Endothelial cell (in vitro differentiated cells): ENCODE data around the gene NR1H2. TPM values are rescaled to one million over a fixed set of nuclear protein-coding genes. Genes with fewer than 3 reads are reported as not detected.

Source experiments
- DNase-seq: peaks from one replicate; pipeline ENCODE4 v3.0.0; 2021; ENCODE audit warnings: low spot score
- H3K27ac Mint-ChIP-seq: one replicate; pipeline ENCODE4 v1.8.0; 2021; ENCODE audit warnings: mixed read lengths, inconsistent platforms; ENCODE audit not compliant: unreplicated experiment
- H3K27me3 Mint-ChIP-seq: one replicate; pipeline ENCODE4 v1.8.0; 2021; ENCODE audit warnings: mild to moderate bottlenecking, moderate library complexity, mixed read lengths, inconsistent platforms; ENCODE audit not compliant: unreplicated experiment
- H3K36me3 Mint-ChIP-seq: one replicate; pipeline ENCODE4 v1.8.0; 2021; ENCODE audit warnings: mild to moderate bottlenecking, low read depth, mixed read lengths, inconsistent platforms; ENCODE audit not compliant: unreplicated experiment
- H3K4me1 Mint-ChIP-seq: one replicate; pipeline ENCODE4 v1.8.0; 2021; ENCODE audit warnings: mild to moderate bottlenecking, mixed read lengths, inconsistent platforms; ENCODE audit not compliant: unreplicated experiment
- H3K4me3 Mint-ChIP-seq: one replicate; pipeline ENCODE4 v1.8.0; 2021; ENCODE audit warnings: mild to moderate bottlenecking, mixed read lengths, inconsistent platforms; ENCODE audit not compliant: unreplicated experiment
- H3K9me3 Mint-ChIP-seq: one replicate; pipeline ENCODE4 v1.8.0; 2021; ENCODE audit warnings: mixed read lengths, inconsistent platforms; ENCODE audit not compliant: unreplicated experiment
- total RNA-seq: library from RNA; stranded (reverse); fragmentation: NEBNext Ultra II Directional; extraction: Animal tissue kit (Norgen Biotek cat#: 25700); gene quantifications from one replicate; pipeline ENCODE4 v1.2.1, GENCODE V29; 2021; ENCODE audit not compliant: unreplicated experiment
- TF ChIP-seq, protein P1 (sequence below): fragments of 200-600 bp; sonication (generic); IDR thresholded peaks from one replicate; pipeline ENCODE4 v1.5.0; 2021; ENCODE audit warnings: antibody characterized with exemption; ENCODE audit not compliant: unreplicated experiment

Gene NR1H2
- total RNA-seq, 1 donor from 2014 or later = 21.6 TPM

DNA sequence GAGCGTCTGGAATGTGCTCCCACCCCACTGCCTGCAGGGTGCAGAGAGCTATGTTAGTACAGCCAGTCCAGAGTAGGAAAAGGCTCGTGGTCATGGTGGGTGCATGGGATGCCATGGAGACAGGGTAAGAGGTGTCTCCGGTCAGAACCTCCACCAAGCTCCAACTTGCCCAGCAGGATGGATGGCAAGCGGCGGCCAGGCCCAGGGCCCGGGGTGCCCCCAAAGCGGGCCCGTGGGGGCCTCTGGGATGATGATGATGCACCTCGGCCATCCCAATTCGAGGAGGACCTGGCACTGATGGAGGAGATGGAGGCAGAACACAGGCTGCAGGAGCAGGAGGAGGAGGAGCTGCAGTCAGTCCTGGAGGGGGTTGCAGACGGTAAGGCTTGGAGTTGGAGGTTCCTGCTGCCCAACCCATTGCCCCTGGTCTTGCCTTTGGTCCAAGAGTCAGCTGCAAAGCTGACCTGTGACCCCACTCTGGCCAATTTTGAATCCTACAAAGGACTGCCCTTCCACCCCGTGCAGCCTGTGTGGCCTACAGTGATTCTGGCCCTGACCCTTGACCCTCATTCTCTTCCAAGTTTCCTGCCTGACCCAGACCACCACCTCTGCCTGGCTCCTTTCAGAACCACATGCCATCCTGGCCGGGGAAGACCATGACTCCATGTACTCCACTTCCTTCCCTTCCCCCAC is 22.6 kb downstream of the NR1H2 start:
- H3K27me3 Mint-ChIP-seq = peaks cover 4% of the 10 kb centered on the region
- peak overlapping the region; percentile 4 for H3K27ac Mint-ChIP-seq
- no peaks in the 10 kb centered on the region for H3K4me1 Mint-ChIP-seq
- H3K9me3 Mint-ChIP-seq = no peaks in the 10 kb centered on the region
- TF ChIP-seq, protein P1, sequence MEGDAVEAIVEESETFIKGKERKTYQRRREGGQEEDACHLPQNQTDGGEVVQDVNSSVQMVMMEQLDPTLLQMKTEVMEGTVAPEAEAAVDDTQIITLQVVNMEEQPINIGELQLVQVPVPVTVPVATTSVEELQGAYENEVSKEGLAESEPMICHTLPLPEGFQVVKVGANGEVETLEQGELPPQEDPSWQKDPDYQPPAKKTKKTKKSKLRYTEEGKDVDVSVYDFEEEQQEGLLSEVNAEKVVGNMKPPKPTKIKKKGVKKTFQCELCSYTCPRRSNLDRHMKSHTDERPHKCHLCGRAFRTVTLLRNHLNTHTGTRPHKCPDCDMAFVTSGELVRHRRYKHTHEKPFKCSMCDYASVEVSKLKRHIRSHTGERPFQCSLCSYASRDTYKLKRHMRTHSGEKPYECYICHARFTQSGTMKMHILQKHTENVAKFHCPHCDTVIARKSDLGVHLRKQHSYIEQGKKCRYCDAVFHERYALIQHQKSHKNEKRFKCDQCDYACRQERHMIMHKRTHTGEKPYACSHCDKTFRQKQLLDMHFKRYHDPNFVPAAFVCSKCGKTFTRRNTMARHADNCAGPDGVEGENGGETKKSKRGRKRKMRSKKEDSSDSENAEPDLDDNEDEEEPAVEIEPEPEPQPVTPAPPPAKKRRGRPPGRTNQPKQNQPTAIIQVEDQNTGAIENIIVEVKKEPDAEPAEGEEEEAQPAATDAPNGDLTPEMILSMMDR = no peak
- H3K4me3 Mint-ChIP-seq = peak overlapping the region; percentile 35
- DNase-seq = no peak
- peaks cover 19% of the 10 kb centered on the region for H3K36me3 Mint-ChIP-seq

DNA sequence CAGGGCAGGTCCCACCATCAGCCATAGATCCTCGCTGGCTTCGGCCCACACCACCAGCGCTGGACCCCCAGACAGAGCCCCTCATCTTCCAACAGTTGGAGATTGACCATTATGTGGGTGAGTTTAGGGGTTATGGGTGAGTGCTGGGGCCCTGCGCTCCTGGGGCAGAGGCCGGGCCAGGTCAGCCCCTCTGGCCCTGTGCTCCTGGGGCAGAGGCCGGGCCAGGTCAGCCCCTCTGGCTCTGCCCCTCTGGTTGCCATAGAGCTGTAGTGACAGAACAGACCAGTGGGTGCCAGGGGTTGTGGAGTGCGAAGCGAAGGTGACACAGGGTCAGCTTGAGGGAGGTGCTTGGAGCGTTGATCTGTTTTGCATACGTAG is 23.1 kb downstream of the NR1H2 start:
- Mint-ChIP-seq H3K27me3 (peaks cover 4% of the 10 kb centered on the region), H3K4me1 (no peaks in the 10 kb centered on the region), H3K27ac (peak overlapping the region; percentile 4), H3K4me3 (peak overlapping the region; percentile 35), H3K36me3 (peaks cover 18% of the 10 kb centered on the region), H3K9me3 (no peaks in the 10 kb centered on the region)
- TF ChIP-seq, protein P1 = no peak
- no peak for DNase-seq

DNA sequence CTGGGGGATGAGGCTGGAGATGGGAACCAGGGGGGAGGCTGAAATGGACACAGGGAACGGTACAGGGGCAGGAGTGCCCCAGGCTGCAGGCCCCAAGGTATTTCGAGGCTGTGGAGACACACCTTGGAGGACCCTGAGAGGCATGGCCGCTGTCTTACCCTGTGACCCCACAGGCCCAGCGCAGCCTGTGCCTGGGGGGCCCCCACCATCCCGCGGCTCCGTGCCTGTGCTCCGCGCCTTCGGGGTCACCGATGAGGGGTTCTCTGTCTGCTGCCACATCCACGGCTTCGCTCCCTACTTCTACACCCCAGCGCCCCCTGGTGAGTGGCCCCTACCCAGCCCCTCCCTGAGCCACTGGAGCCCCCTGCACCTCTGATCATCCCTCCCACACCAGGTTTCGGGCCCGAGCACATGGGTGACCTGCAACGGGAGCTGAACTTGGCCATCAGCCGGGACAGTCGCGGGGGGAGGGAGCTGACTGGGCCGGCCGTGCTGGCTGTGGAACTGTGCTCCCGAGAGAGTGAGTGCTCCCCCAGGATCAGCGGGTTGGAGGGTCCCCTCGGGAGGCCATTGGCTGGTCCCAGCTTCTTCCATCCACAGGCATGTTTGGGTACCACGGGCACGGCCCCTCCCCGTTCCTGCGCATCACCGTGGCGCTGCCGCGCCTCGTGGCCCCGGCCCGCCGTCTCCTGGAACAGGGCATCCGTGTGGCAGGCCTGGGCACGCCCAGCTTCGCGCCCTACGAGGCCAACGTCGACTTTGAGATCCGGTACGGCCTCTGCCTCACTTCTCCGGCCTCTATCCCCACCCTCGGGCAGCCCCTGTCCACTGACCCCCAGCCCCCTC is 25.6 kb downstream of the NR1H2 start:
- peaks cover 21% of the 10 kb centered on the region for H3K36me3 Mint-ChIP-seq
- H3K27ac Mint-ChIP-seq = no peak overlapping the region
- no peak for DNase-seq
- no peaks in the 10 kb centered on the region for H3K4me1 Mint-ChIP-seq
- no peaks in the 10 kb centered on the region for H3K9me3 Mint-ChIP-seq
- no peak overlapping the region for H3K4me3 Mint-ChIP-seq
- H3K27me3 Mint-ChIP-seq = peaks cover 7% of the 10 kb centered on the region
- TF ChIP-seq, protein P1 = no peak

DNA sequence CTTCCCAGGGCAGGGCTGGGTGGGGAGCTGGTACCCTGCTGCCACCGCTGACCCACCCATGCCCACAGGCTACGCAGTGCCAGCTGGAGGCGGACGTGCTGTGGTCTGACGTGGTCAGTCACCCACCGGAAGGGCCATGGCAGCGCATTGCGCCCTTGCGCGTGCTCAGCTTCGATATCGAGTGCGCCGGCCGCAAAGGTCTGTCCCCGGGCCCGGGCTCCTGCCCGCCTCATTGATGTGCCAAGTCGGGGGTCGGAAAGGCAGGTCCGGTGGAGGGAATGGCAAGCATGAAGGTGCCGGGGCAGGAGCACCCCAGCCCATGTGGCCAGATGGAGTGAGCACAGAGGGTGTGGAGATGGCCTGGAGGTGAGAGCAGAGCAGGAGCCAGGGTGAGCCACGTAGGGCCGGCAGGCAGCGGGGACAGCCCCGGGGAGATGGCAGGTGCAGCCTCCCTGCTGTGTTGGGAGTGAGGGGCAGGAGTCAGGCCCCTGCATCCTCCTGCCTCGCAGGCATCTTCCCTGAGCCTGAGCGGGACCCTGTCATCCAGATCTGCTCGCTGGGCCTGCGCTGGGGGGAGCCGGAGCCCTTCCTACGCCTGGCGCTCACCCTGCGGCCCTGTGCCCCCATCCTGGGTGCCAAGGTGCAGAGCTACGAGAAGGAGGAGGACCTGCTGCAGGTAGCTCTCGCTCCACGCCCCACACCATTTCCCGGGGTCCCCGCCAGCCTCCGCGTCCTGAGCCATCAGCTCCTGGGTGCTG is 26.5 kb downstream of the NR1H2 start:
- TF ChIP-seq, protein P1 = no peak
- DNase-seq = no peak
- Mint-ChIP-seq H3K9me3 (no peaks in the 10 kb centered on the region), H3K36me3 (peaks cover 19% of the 10 kb centered on the region), H3K27ac (no peak overlapping the region), H3K4me3 (no peak overlapping the region), H3K27me3 (peaks cover 7% of the 10 kb centered on the region), H3K4me1 (no peaks in the 10 kb centered on the region)
